ENCODE measurements around the gene KLHL2.

KLHL2 gene

DNA sequence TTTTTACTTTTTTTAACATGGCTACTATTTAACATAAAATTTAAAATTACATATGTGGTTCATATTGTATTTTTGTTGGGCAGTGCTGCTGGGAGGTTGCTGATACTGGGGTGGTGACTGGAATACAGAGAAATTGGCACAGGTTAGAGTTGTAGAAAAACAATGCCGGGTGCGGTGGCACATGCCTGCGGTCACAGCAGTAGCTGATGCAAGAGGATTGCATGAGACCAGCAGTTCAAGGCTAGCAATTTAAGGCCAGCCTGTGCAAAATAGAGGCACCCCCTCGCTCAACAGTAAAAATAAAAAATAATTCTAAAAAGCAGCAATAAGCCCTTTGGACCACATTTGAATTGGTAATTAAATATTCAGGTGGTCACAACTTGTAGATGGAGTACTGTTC lies 159.7 kb downstream of the KLHL2 start:
- DNase-seq (ENCODE audit: low spot score) = no peak

DNA sequence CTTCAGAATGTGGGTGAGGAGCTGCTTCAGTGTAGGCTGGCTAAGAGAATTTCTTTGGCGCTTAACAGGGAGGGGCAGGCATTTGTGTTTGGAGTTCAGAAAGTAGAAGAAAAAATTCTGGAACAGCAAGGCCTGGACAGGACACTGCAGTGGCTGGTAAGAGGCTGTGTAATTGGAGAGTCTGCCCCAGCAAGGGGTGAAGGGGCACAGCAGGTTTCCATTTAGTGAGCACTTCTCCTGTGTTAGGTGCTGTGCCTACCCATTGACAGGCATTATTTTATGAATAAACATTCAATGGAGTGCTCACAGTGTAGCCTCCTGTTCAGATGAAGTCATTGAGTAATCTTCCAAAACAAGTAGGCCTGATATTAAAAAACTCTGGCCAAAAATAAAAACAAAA lies 160.8 kb downstream of the KLHL2 start:
- no peak for DNase-seq (ENCODE audit: low spot score)

DNA sequence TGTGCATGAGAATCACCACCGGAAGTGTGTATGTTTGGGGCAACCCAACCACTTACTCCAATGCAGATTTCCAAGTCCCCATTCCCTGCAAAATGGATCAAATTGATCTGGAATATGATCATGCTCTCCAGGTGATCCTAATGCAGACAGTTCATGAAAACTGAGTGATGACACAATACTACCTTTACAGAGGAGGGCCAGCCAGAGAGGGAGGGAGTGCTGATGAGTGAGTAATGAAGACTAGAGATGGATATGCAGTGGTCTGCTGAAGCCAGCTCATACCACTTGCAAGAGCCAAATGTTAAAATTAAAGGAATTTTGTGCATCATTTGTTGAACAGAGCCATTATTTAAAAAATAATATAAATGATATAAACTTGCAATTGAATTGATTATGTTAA lies 161.2 kb downstream of the KLHL2 start:
- DNase-seq (ENCODE audit: low spot score) = no peak

DNA sequence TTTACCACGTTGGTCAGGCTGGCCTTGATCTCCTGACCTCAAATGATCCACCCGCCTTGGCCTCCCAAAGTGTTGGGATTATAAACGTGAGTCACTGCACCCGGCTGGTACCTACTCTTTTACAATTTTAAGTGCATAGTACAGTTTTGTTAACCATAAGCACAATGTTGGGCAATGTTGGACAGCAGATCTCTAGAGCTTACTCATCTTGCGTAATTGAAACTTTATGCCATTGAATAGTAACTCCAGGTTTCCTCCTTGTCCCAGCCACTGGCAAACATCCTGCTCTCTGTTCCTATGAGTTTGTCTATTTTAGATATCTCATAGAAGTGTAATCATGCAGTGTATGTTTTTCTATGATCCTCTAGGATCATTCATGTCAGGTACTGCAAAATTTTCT lies 162.2 kb downstream of the KLHL2 start:
- no peak for DNase-seq (ENCODE audit: low spot score)

DNA sequence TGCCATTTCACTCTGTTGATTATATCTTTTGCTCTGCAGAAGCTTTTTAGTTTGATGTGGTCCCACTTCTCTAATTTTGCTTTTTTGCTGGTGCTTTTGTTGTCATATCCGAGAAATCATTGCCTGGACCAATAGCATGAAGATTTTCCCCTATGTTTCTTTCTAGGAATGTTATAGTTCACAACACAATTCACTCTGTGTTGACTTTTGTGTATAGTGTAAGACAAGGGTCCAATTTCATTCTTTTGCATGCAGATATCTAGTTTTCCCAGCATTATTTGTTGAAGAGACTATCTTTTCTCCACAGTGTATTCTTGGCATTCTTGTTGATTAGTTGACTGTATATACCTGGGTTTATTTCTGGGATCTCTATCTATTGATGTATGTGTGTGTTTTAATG lies 163.2 kb downstream of the KLHL2 start:
- DNase-seq (ENCODE audit: low spot score) = no peak

Measured in hepatic stellate cell (primary cell).